PFSK-1 (cell line): ENCODE results near the gene TRIM17.

Experiments used
- FOXP2 ChIP-seq: optimal IDR thresholded peaks from 2 replicates; pipeline ENCODE3; 2011; ENCODE audit warnings: borderline replicate concordance, control low read depth, inconsistent platforms; ENCODE audit not compliant: insufficient read depth; ENCODE audit errors: extremely low read length, extremely low read depth
- POLR2AphosphoS5 ChIP-seq: IDR thresholded peaks from 2 replicates; pipeline ENCODE4 v1.6.1; 2012; ENCODE audit warnings: low read depth, mild to moderate bottlenecking, control low read depth, low read length, moderate library complexity
- REST ChIP-seq, 2 experiments: IDR thresholded peaks; 2 replicates each; pipeline versions ENCODE4 v1.6.1 to v1.8.0; 2011 to 2012; ENCODE audit warnings: low read depth in 2 of 2, low read length in 2 of 2, control low read depth in 1 of 2, inconsistent platforms in 1 of 2, mild to moderate bottlenecking in 1 of 2, moderate library complexity in 1 of 2; ENCODE audit not compliant: insufficient read depth in 1 of 2
- TAF1 ChIP-seq: IDR thresholded peaks from 2 replicates; pipeline ENCODE4 v1.6.1; 2012; ENCODE audit warnings: low read length, control low read depth, borderline replicate concordance; ENCODE audit not compliant: insufficient read depth

- no peak for TF ChIP-seq REST (IDR thresholded peaks at IDR 0.05; ENCODE audit: insufficient read depth in 1 of 2, low read depth in 2 of 2, low read length in 2 of 2)
- no peak for TF ChIP-seq FOXP2
- no peak for TF ChIP-seq POLR2AphosphoS5
- no peak for TF ChIP-seq TAF1
These were observed 39.7 kb downstream of the TRIM17 start for GRCh38 chr1:228376651-228377631.
